Neural cell (in vitro differentiated cells): ENCODE data around the gene RASA4B. TPM values are rescaled to one million over a fixed set of nuclear protein-coding genes. Genes with fewer than 3 reads are reported as not detected.

Experiments used
- H2AFZ ChIP-seq: fragments of 200-600, 300-800 bp; sonication (generic), shearing (Covaris generic); 2 replicates; pipeline ENCODE4 v1.6.0; 2014; ENCODE audit warnings: low read depth, mild to moderate bottlenecking, antibody characterized with exemption, low read length, moderate library complexity
- H3F3A ChIP-seq: fragments of 200-600 bp; shearing (Covaris generic); 2 replicates; pipeline ENCODE4 v1.6.1; 2016; ENCODE audit warnings: mild to moderate bottlenecking, moderate library complexity, mixed read lengths, antibody characterized with exemption, low read length; ENCODE audit not compliant: insufficient read depth, poor library complexity, severe bottlenecking
- H3K27ac ChIP-seq: fragments of 200-600, 300-800 bp; sonication (generic), shearing (Covaris generic); 2 replicates; pipeline ENCODE4 v1.5.1; 2014; ENCODE audit warnings: mild to moderate bottlenecking, low read length, moderate library complexity
- H3K27me3 ChIP-seq: fragments of 300-800, 200-600 bp; sonication (generic), shearing (Covaris generic); 2 replicates; pipeline ENCODE4 v1.6.0; 2014; ENCODE audit warnings: mild to moderate bottlenecking, low read depth, low read length, moderate library complexity; ENCODE audit not compliant: insufficient read depth
- H3K36me3 ChIP-seq: fragments of 300-800, 200-600 bp; sonication (generic), shearing (Covaris generic); 2 replicates; pipeline ENCODE4 v1.5.1; 2014; ENCODE audit warnings: mild to moderate bottlenecking, antibody characterized with exemption, low read length, moderate library complexity; ENCODE audit not compliant: insufficient read depth
- H3K4me2 ChIP-seq: fragments of 300-800, 200-600 bp; sonication (generic), shearing (Covaris generic); 2 replicates; pipeline ENCODE4 v1.6.0; 2014; ENCODE audit warnings: mild to moderate bottlenecking, low read length
- H3K4me3 ChIP-seq: fragments of 300-800, 200-600 bp; sonication (generic), shearing (Covaris generic); 2 replicates; pipeline ENCODE4 v1.5.1; 2014; ENCODE audit warnings: mild to moderate bottlenecking, low read length, moderate library complexity
- H3K79me2 ChIP-seq: fragments of 200-600 bp; shearing (Covaris generic); replicated peaks from 2 replicates; pipeline ENCODE4 v1.6.0; 2014; ENCODE audit warnings: mild to moderate bottlenecking, low read length, moderate library complexity; ENCODE audit not compliant: insufficient read depth
- H3K9ac ChIP-seq: fragments of 300-800, 200-600 bp; sonication (generic), shearing (Covaris generic); 2 replicates; pipeline ENCODE4 v1.6.1; 2016; ENCODE audit warnings: mild to moderate bottlenecking, low read length, mixed read lengths
- H3K9me2 ChIP-seq: fragments of 200-600 bp; shearing (Covaris generic); 2 replicates; pipeline ENCODE4 v1.6.1; 2016; ENCODE audit warnings: mild to moderate bottlenecking, low read length, mixed read lengths; ENCODE audit not compliant: insufficient read depth
- H3K9me3 ChIP-seq: fragments of 200-600, 300-800 bp; sonication (generic), shearing (Covaris generic); 2 replicates; pipeline ENCODE4 v1.6.1; 2016; ENCODE audit warnings: mild to moderate bottlenecking, mixed run types, low read length, moderate library complexity, mixed read lengths
- H4K20me1 ChIP-seq: fragments of 200-600 bp; shearing (Covaris generic); 2 replicates; pipeline ENCODE4 v1.6.1; 2016; ENCODE audit warnings: mild to moderate bottlenecking, mixed run types; ENCODE audit not compliant: insufficient read depth
- EP300 ChIP-seq: fragments of 450-650 bp; conservative IDR thresholded peaks from 2 replicates; pipeline ENCODE4 v1.6.1; 2014; ENCODE audit warnings: antibody characterized with exemption, mild to moderate bottlenecking, moderate library complexity; ENCODE audit not compliant: poor library complexity, severe bottlenecking
- EZH2 ChIP-seq: fragments of 200-600, 300-800 bp; shearing (Covaris generic), sonication (generic); IDR thresholded peaks from 2 replicates; pipeline ENCODE4 v1.6.1; 2014; ENCODE audit warnings: antibody characterized with exemption, low read length, borderline replicate concordance, mild to moderate bottlenecking; ENCODE audit not compliant: insufficient read depth, poor library complexity, severe bottlenecking
- POLR2AphosphoS5 ChIP-seq: IDR thresholded peaks from 2 replicates; pipeline ENCODE4 v1.6.1; 2012
- RAD21 ChIP-seq: fragments of 450-650 bp; conservative IDR thresholded peaks from 2 replicates; pipeline ENCODE4 v1.6.1; 2014; ENCODE audit warnings: antibody characterized with exemption, mild to moderate bottlenecking, moderate library complexity
- REST ChIP-seq: IDR thresholded peaks from 2 replicates; pipeline ENCODE4 v1.6.1; 2012; ENCODE audit warnings: borderline replicate concordance
- SMC3 ChIP-seq: fragments of 450-650 bp; conservative IDR thresholded peaks from 2 replicates; pipeline ENCODE4 v1.6.1; 2014; ENCODE audit warnings: antibody characterized with exemption, mild to moderate bottlenecking, moderate library complexity; ENCODE audit not compliant: poor library complexity
- TAF1 ChIP-seq: IDR thresholded peaks from 2 replicates; pipeline ENCODE4 v1.6.1; 2012; ENCODE audit warnings: low read depth
- polyA plus RNA-seq: library from polyadenylated mRNA; depleted of rRNA; stranded (reverse); fragments of >200 nt; gene quantifications from 2 replicates; pipeline ENCODE4 v1.2.3, GENCODE V29; 2014
- TF ChIP-seq, protein P1 (sequence below): fragments of 450-650 bp; IDR thresholded peaks from 2 replicates; pipeline ENCODE4 v1.5.1; 2014; ENCODE audit warnings: antibody characterized with exemption, mild to moderate bottlenecking, moderate library complexity; ENCODE audit not compliant: poor library complexity, severe bottlenecking

RASA4B gene
- polyA plus RNA-seq, 1 donor from 2014 or later = 31.9 TPM

- Histone ChIP-seq H3K4me3 (no peak overlapping the region), H3K9ac (no peak overlapping the region), H3K4me2 (no peak overlapping the region), H3K79me2 (no peaks in the 10 kb centered on the region), H3K9me2 (no peaks in the 10 kb centered on the region), H3K36me3 (no peaks in the 10 kb centered on the region), H3K27ac (no peak overlapping the region), H2AFZ (no peak overlapping the region), H3F3A (no peaks in the 10 kb centered on the region), H3K9me3 (no peaks in the 10 kb centered on the region), H4K20me1 (no peaks in the 10 kb centered on the region), H3K27me3 (no peaks in the 10 kb centered on the region)
- TF ChIP-seq SMC3 (no peak), REST (no peak), EP300 (no peak), TAF1 (no peak)
These were observed 72.5 kb downstream of the RASA4B start for GRCh38 chr7:102444961-102445673.

DNA sequence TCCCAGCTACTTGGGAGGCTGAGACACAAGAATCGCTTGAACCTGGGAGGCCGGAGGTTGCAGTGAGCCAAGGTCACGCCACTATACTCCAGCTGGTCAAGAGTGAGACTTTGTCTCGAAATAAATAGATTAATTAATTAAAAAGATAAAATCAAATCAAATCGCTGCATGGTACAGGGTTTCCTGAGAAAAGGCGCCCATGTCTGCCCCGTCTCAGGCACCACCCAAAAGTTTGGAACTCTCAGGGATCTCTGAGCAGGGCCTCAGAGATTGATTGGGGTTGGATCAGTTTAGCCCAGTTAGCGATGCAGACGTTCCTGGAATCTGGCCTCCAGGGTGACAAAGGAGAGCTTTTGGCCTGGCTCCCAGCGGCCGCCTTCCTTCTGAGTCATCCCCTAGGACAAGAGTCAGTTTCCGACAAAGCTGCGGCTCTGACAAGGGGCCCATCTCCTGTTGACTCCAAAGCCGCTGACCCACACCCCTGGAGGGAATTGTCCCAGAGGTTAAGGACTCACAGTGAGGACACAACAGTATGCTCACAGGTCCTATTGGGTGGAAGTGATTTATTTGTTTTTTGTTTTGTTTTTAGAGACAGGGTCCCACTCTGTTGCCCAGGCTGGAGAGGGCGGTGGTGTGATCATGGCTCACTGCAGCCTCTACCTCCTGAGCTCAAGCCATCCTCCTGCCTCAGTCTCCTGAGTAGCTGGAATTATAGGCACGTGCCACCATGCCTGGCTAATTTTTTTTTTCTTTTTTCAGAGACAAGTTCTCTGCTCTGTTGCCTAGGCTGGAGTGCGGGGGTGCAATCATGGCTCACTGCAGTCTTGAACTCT lies 77.4 kb downstream of the RASA4B start:
- Histone ChIP-seq H3K4me3 (no peak overlapping the region), H3K27me3 (no peaks in the 10 kb centered on the region), H3K36me3 (no peaks in the 10 kb centered on the region), H3K9me3 (no peaks in the 10 kb centered on the region), H3K27ac (no peak overlapping the region), H3K9me2 (no peaks in the 10 kb centered on the region), H3K79me2 (no peaks in the 10 kb centered on the region), H3K4me2 (no peak overlapping the region), H2AFZ (no peak overlapping the region), H3K9ac (no peak overlapping the region), H3F3A (no peaks in the 10 kb centered on the region), H4K20me1 (no peaks in the 10 kb centered on the region)
- no peak for TF ChIP-seq SMC3
- no peak for TF ChIP-seq EZH2
- TF ChIP-seq TAF1 = no peak
- TF ChIP-seq RAD21 = no peak
- no peak for TF ChIP-seq POLR2AphosphoS5
- TF ChIP-seq, protein P1, sequence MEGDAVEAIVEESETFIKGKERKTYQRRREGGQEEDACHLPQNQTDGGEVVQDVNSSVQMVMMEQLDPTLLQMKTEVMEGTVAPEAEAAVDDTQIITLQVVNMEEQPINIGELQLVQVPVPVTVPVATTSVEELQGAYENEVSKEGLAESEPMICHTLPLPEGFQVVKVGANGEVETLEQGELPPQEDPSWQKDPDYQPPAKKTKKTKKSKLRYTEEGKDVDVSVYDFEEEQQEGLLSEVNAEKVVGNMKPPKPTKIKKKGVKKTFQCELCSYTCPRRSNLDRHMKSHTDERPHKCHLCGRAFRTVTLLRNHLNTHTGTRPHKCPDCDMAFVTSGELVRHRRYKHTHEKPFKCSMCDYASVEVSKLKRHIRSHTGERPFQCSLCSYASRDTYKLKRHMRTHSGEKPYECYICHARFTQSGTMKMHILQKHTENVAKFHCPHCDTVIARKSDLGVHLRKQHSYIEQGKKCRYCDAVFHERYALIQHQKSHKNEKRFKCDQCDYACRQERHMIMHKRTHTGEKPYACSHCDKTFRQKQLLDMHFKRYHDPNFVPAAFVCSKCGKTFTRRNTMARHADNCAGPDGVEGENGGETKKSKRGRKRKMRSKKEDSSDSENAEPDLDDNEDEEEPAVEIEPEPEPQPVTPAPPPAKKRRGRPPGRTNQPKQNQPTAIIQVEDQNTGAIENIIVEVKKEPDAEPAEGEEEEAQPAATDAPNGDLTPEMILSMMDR = no peak
- no peak for TF ChIP-seq REST
